HG03103 (cell line): ENCODE results near the gene CBX6.
"Not testable (repeated sequence)": the region's sequence is repeated elsewhere in the genome, so short reads cannot be mapped to it uniquely, and the experiment has no call there.

ENCODE experiments used
- ATAC-seq: cut with Tn5 transposase; IDR thresholded peaks from one replicate; pipeline ENCODE4 v1.9.1; 2021; ENCODE audit warnings: low read depth; ENCODE audit not compliant: unreplicated experiment

Gene CBX6

DNA sequence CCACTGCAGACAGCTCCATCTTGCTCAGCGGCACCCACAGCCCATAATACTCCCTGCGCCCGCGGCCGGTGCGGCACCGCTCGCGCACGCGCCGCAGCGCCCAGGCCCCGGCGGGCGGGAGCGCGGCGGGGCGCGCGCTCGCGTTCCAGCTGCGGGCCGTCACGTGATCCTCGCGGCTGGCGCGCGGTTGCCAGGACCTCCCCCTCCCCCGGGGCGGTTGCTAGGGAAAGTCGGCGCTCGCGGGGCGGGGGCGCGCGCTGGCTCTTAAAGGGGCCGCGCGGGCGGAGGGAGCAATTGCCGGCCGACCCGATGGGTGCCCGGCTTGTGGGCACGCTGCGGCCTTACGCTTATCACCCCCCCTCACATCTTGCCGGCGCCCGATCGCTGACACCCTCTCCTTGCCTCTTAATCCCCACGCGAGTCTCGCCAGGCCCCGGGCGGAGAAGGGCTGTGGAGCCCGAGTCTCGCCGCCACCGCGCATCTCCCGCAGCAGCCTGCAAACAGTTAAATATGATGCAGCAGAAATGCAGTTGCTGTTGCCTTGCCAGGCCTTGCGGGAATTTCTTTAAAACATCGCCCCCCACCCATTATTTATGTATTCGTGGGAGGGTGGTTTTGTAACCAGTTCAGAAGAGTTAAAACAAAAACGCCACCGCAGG is at the start of gene CBX6:
TSS of gene CBX6 (minus strand) at position 45 of the 659 bp plus-strand sequence. CDS start at position 19, 26 bp downstream.
- peak; percentile 51 for ATAC-seq

DNA sequence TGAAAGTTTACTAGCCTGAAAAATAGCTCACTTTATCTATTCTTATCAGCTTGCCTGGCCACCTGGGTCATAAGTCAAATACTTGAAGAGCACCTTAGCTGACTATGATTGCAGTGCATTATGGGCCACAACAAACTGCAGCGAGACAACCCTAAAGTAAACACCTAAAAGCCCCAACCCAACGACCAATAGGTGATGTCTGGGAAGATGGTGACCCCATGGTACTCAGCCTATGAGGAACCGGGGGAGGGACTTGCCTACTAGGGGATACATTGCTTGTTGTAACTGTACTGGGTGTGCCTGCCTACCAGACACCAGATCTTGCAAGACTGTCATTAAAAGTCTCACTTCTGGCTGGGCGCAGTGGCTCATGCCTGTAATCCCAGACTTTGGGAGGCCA is 49.8 kb upstream of the CBX6 start:
- no peak for ATAC-seq

DNA sequence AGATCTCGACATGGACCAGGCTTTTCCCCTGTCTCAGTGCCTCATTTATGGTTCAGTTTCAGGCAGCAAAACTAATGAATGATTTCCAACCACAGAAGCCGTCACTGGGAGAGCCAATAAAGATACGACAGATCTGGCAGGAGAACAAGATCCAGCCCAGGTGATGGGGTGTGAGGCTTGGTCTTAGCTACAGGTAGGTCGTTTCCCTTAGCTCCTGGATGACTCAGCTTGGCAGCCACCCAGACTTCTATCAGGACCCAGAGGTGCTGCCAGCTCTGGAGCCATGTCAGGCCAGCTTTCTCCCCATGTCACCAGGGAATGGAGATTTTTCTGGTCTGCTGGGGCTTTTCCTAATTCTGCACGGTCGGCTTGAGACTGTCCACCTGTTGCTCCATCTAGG is 49.1 kb upstream of the CBX6 start:
- no peak for ATAC-seq

DNA sequence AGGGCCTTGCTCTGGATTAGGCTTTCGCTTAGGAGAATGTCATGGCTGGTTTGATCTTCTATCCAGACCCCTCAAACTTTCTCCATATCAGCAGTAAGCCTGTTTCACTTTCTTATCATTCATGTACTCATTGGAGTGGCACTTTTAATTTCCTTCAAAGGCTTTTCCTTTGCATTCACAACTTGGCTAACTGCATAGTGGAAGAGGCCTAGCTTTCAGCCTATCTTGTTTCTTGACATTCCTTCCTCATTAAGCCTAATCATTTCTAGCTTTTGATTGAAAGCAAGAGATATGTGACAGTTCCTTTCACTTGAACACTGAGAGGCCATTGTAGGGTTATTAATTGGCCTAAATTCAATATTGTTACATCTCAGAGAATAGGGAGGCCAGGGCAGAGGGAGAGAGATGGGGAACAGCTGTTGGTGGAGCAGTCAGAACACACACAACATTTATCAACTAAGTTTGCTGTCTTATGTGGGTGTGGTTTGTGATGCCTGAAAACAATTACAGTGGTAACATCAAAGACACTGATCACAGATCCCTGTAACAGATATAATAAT is 47.7 kb upstream of the CBX6 start:
- ATAC-seq, result no peak

DNA sequence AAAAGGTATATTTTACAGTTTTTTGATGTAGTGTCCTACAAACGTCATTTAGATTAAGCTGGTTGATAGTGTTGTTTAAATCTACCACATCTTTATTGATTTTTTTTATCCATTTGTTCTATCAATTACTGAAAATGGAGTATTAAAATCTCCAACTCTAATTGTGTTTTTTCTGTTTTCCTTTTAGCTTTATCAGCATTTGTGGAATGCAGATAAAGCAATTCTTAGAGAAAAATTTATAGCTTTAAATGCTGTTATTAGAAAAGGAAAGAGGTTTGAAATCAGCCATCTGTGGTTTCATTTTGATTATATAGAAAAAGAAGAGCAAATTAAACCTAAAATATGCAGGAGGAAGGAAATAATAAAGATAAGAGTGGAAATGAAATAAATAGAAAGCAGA is 39.4 kb upstream of the CBX6 start:
- ATAC-seq, result no peak

DNA sequence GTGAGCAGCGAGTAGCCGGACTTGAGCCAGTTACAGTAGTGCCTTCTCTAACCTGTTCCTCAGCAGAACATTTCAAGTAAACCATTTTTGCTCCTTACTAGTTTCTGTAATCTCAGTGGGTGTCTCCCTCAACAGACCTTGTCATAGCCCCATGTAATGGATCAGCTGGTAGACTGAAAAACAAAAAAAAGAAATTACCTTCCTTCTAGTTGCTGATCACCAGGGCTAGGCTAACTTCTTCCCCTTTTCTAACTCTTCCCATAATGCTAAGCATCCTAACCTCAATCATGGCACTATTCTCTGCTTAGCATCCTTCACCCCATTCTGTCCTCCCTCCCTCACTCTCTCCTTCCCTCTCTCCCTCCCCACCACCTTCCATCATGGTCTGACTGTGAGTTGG is 35.8 kb upstream of the CBX6 start:
- no peak for ATAC-seq

DNA sequence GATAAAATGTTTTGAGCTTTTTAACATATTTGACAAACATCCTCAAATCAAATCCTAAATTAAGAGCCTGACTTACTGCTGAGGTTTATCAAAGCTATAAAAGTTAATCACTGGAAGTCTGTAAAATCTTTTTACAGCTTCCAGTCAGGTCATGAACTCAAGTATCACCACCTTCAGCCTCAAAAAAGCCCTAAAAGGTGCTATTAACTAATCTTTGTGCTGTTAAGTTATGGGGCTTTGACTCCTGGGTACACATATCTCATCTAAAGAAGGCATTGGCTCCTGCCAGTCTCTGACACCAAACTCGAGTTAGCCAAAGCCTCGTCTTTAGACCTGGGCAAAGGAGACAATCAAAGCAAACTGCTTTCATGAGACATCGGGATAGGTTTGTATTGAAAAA is 34.0 kb upstream of the CBX6 start:
- ATAC-seq, result no peak

DNA sequence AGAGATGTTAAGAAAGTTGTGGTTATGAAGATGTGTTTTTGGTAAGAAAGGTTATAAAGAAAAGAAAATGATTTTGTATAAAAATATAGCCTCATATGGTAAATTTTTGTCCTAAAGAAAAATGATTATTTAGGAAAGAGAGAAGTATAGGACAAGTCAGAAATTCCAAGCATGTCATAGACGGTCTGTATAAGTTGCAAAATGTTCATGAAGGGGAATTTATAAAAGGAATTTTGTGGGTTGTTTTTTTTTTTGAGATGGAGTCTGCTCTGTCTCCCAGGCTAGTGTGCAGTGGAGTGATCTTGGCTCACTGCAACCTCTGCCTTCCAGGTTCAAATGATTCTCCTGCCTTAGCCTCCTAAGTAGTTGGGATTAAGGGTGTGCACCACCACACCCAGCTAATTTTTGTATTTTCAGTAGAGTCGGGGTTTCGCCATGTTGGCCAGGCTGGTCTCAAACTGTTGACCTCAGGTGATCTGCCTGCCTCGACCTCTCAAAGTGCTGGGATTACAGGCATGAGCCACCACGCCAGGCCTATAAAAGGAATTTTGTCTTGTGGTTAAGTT is 32.1 kb upstream of the CBX6 start:
- not testable (repeated sequence) for ATAC-seq

DNA sequence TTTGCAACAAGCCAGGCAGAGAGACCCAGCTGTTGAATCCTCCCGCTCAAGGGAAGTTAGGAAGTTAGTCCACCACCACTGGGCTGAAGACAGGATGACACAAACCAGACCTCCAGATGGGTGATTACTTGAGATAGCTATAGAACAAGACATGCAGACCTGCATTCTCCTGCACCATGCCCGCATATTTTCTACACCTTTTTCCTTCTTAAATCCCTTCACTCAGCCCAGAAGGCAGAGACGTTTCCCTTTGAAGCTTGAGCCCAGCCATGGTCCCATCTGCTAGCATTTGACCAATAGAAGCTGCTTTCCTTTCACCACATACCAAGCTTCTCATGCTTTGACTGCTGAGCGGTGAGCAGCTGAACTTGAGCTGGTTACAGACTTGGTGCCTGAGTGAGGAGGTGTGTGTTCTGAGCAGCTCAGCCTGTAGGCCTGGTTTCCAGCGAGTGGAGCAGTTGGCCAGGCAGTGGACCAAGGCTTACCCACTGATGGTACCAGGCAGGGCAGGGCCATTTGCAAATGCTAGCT is 29.2 kb upstream of the CBX6 start:
- no peak for ATAC-seq

DNA sequence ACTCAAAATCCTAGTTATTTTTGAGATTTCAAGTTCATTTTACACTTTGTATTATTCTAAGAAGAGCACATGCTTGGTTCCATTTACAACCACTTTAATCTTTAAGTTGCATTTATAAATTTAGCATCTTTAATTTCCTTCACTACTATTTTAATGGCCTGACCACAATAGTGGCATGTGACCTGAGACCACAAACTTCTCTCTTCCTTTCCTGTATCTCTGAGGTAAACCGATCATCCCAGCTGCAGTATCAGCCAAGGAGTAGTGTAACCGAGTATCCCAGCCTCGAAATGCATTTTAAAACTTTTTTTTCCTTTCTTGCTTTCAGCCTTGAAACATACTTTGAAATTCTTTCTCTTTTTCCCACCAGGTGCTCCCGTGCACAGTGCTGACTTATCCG is 28.7 kb upstream of the CBX6 start:
- no peak for ATAC-seq

DNA sequence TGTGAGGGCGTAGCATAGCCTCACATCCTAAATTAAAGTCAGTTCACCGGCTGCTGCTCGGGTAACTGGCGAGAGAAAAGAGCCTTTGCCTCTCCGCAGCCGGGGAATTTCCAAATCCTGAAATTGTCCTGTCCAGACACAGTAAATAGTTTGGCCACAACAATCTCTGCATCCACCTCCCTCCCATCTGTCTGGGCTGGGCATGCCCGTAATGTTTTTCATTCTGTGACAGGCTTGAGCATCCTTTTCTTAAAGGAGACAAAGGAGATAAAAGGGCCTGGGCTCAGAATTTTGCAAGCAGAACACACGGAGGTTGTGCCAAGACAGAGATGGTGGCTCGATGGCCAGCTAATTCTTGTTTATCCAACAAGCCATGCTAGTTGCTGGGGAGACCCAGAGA is 19.2 kb upstream of the CBX6 start:
- ATAC-seq, result no peak

DNA sequence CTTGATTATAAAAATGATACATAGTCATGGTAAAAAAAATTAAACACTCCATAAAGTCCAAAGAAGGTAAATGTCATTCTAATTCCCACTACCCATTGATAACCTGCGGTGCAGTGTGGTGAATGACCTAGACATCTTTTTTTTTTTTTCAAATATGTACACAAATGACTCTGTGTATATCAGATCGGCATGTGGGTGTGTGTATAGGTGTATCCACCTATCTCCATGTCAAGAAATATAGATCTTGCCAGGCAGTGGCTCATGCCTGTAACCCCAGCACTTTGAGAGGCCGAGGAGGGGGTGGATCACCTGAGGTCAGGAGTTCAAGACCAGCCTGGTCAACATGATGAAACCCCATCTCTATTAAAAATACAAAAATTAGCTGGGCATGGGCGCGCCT is 18.4 kb upstream of the CBX6 start:
- ATAC-seq, result no peak

DNA sequence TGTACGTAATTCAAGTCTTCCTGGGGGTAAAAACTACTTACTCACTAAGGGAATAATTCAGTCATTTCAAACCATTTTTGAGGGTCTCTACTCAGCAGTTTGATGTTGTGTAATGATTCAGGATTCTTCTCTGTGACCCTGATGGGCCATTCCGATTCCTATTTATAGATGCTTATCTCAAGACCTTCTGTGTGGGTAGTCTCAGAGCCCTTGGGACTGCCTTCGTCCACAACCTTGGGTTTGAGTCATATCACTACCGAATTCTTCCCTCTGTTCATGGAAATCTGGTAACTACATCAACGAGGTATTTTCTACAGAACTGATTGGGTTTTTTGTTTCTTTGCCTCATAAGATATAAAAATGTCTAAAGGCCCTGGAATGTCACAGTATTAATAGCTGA is 14.3 kb upstream of the CBX6 start:
- no peak for ATAC-seq

DNA sequence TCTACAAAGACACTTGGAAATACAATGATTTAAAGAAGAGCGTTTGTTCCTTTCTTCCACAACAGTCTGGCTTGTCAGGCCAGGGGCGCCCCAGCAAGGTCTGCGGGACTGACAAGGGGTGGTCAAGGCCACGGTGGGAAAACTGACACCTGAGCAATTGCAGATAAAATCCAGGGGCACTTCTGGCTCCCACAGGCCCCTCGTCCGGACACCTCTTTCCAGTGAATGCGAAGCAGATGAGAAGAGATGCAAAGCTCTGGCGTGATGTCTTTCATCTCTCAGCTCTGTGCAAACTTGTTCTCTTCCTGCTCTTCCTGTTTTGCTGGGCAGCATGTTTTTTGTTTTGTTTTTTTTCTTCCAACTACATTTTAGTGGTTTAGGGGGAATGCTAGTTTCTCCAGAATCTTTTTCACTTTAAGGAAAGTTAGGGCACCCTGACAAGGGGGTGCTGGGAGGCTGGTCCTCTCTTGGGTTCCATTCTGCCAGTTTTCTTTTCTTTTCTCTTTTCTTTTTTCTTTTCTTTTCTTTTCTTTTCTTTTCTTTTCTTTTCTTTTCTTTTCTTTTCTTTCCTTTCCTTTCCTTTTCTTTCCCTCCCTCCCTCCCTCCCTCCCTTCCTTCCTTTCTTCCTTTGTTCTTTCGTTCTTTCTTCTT is 11.1 kb upstream of the CBX6 start:
- ATAC-seq, result no peak

DNA sequence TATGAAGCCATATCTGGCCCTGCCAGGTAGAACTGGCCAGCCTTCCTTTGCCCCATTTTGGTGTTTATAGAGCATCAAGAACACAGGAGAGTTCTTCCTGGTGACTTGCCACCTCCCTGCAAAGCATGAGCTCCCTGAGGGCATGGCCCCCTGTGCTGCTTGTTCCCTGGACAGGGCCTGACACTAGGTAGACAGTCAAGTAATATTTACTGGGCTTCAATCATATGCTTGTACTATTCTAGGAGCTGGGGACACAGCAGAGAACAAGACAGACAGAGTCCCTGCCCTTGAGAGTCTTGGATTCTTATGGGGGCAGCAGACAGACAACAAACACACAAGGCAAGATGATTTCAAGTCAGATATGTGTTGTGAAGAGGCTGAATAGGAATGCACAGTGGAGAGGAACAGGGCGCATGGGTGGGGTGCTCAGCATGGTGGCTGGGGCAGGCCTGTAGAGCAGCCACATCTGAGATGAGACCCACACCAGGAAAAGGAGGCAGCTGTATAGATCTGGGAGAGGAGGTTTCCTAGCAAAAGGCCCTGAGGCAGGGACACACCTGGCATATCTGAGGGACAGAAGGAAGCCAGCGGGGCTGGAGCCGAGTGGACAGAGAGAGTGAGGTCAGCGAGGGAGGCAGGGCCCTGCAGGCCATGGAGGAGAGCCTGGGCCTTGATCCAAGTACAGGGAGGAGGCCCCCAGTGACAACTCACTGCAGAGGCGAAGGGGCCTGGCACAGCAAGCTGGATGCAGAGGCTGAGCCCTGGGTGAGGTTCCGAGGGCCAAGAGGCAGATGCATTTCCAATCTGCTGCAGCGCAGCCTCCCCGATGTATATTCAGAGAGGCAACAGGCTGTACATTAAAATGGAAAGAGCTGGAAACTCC is 10.2 kb upstream of the CBX6 start:
- ATAC-seq, result no peak

DNA sequence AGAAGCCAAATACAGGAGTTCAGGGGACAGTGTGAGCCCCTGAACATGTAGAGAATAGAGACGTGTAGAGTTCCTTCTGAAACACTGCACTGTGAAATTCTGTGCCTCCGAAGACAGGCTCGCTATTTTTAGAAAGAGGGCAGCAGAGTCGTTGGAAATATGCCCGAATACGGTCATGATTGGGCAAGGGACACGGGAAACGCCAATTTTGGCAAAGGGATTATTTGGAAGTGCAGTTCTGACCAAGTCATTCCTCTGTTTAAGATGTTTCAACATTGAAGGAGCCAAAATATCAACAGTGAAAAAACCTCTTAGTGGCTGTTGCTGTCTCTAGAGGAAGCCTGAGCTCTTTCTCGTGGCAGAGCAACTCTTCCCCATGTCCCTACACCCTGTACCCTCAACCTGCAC is 9.5 kb upstream of the CBX6 start:
- ATAC-seq, result no peak

DNA sequence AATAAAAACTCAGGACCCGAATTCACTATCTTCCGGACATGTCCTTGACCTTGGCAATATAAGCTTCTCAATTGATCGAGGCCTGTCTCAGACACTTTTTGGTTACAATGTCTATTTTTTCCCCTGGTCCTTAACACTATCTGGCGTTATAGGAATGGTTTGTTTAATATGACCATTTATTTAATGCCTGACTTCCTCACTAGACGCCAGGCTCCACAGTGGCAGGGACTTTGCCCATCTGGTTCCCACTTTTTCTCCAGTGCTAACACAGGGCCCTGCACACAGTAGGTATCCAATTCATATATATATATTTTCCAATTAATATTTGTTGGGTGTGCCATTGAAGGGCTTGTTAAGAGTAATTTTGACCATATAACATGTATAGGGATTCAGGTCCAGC is 7.9 kb upstream of the CBX6 start:
- no peak for ATAC-seq

DNA sequence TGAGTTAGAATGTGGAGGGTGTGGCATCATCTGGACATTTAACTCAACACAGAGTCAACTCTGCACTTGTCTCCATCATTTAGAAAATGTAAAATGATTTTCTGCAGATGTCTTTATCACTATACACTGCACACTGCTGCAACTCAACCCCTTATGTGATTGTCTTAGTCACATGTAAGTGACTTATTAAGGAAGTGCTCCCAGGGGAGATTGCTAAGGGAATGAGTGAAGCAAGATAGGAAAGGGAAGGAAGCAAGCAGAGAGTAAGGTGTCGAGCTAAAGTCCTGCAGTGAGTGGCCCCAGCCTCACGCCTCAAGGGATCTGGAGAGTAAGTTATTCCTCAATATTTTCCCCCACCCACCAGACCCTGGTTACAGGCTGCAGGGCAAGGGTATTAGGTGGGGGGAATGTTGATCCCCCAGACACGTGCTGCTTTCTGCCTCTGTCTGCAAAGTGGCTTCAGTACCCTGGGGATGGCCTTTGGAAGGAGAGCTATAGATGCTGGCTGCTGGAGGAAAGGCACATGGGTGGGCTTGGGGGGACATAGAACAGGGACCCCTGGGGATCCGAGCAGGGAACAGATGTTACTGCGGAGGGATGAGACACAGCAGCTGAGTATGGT is 7.2 kb upstream of the CBX6 start:
- ATAC-seq, result no peak

DNA sequence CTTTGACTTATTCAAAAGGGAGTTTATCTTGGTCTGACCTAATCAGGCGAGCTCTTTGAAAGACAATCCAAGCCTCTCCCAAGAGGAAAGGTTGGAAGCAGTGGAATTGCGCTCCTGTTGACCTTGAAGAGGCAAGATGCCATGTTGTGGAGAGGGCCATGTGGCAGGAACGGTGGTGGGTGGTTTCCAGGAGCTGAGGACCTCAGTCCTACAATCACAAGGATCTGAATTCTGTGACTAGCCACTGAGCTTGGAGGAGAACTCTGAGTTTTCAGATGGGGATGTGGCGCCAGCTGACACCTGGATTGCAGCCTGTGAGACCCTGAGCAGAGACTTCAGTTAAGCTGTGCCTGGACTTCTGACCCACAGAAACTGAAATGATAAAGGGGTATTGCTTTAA is 6.0 kb upstream of the CBX6 start:
- ATAC-seq, result no peak

DNA sequence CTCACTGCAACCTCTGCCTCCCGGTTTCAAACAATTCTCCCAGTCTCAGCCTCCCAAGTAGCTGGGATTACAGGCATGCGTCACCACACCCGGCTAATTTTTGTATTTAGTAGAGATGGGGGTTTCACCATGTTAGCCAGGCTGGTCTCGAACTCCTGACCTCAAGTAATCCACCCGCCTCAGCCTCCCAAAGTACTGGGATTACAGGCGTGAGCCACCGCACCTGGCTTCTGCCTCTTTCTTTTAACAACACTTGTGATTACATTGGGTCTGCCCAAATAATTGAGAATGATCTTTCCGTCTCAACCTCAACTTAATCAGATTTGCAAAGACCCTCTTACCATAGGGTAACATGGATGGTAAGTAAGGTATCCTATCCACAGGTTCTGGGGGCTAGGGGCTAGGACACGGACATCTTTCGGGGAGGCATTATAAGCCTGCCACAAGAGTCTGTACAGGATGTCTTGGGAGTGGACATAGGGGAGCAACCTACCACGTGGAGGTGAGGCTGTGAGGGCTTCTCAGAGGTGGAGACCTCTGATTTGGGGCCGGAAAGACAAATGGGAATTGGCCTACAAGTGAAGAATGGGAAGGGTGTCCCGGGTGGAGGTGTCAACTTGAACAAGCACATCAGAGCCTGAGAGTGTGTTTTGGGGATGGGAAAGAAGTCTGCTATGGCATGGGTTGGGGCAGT is 2.7 kb upstream of the CBX6 start:
- no peak for ATAC-seq
